ENCODE measurements around the gene ZFYVE28. TPM values are rescaled to one million over a fixed set of nuclear protein-coding genes. Genes with fewer than 3 reads are reported as not detected.
A peak's percentile ranks its signal among the peaks of the same experiment; 100 is the strongest.

Gene ZFYVE28
- total and polyA plus RNA-seq, 2 of the 8 experiments (the other 6 are each of a cell fraction or from before 2014, with no cell fraction given) = 1.7 to 4.9 TPM

DNA sequence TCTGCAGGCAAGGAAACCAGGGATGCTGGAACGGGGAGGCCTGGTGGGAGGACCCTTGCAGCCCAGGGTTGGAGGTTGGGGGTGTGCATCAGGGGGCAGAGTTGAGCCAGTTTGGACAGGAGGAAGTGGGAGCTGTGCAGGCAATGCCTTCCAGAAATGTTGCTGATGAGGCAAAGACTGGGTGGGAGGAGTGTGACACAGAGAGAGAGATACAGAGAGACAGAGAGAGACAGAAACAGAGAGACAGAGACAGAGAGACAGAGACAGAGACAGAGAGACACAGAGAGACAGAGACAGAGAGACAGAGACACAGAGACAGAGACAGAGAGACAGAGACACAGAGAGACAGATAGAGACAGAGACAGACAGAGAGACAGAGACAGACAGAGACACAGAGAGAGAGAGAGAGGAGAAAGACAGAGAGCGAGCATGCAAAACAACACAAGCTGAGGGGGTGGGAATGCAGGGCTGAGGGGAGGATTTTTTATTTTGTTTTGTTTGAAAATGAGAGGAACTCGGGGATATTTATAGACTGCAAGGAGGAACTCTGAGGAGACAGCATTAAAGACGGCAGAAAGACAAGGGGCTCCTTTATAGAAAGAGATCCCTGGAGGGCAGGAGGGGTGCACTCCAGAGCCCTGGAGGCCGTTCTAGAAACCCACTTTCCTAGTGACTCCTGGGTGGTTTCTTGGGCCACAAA lies 174.6 kb downstream of the ZFYVE28 start:
- no peak overlapping the region for H3K18ac ChIP-seq (ENCODE audit: extremely low read depth, low read length)
- H3K36me3 ChIP-seq (ENCODE audit: control insufficient read depth in 2 of 4, insufficient read depth in 4 of 4, low read length in 3 of 4) = peaks cover 0 to 2% (median 0%) of the 10 kb centered on the region in 4 experiments; a peak in 1 of 8 replicates
- no peak overlapping the region for H2AFZ ChIP-seq (ENCODE audit: low read length)
- no peak overlapping the region for H3K14ac ChIP-seq (ENCODE audit: insufficient read length)
- no peak overlapping the region for H2BK120ac ChIP-seq (replicated peaks; ENCODE audit: low read depth, low read length)
- no peak overlapping the region for H2BK20ac ChIP-seq (ENCODE audit: low read length)
- no peak overlapping the region for H3K4ac ChIP-seq (replicated peaks; ENCODE audit: insufficient read length, low read depth, low read length)
- TF ChIP-seq JUN (IDR thresholded peaks at IDR 0.05; ENCODE audit: low read depth, low read length) (no peak), RBBP5 (IDR thresholded peaks at IDR 0.05; ENCODE audit: borderline replicate concordance, low read depth, low read length) (no peak), RAD21 (IDR thresholded peaks at IDR 0.05 in 1 of 2, conservative IDR thresholded peaks at IDR 0.05 in 1 of 2; ENCODE audit: low read depth in 2 of 2, low read length in 2 of 2) (peak; percentile 15 to 47; a peak in 3 of 4 replicates), BRCA1 (IDR thresholded peaks at IDR 0.05; ENCODE audit: low read depth, low read length) (no peak)
- TF ChIP-seq, protein P1, sequence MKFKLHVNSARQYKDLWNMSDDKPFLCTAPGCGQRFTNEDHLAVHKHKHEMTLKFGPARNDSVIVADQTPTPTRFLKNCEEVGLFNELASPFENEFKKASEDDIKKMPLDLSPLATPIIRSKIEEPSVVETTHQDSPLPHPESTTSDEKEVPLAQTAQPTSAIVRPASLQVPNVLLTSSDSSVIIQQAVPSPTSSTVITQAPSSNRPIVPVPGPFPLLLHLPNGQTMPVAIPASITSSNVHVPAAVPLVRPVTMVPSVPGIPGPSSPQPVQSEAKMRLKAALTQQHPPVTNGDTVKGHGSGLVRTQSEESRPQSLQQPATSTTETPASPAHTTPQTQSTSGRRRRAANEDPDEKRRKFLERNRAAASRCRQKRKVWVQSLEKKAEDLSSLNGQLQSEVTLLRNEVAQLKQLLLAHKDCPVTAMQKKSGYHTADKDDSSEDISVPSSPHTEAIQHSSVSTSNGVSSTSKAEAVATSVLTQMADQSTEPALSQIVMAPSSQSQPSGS (IDR thresholded peaks at IDR 0.05; ENCODE audit: low read length) = no peak
- H3K9me3 ChIP-seq (ENCODE audit: insufficient read depth in 2 of 2, low read depth in 1 of 2, low read length in 1 of 2) = no peaks in the 10 kb centered on the region; a peak in 1 of 4 replicates
- H2BK5ac ChIP-seq (ENCODE audit: low read depth, low read length) = no peak overlapping the region
- WGBS, 2 experiments (ENCODE audit: extremely low coverage in 1 of 2, insufficient coverage in 1 of 2, insufficient read length in 1 of 2, insufficient replicate concordance in 2 of 2, low coverage in 1 of 2, low lambda C conversion rate in 2 of 2, missing lambda C conversion rate in 1 of 2) = 92% methylated on average over 5 of the region's 5 CpGs; no CpG with 5 or more reads in 1 of the 2 experiments
- H3K4me3 ChIP-seq (ENCODE audit: extremely low read depth in 1 of 4, insufficient read depth in 2 of 4, low read depth in 3 of 4, low read length in 4 of 4) = no peak overlapping the region
- no peaks in the 10 kb centered on the region for H3K23me2 ChIP-seq (ENCODE audit: low read depth, low read length)
- H2BK15ac ChIP-seq (ENCODE audit: low read length) = no peak overlapping the region
- H4K5ac ChIP-seq (ENCODE audit: insufficient read length, low read depth, low read length) = no peak overlapping the region
- POLR2A ChIA-PET (ENCODE audit: partially characterized antibody) = no interaction called here
- no peak overlapping the region for H3K27ac ChIP-seq (ENCODE audit: low read depth, low read length)
- H3K27me3 ChIP-seq (replicated peaks in 1 of 4; ENCODE audit: control insufficient read depth in 3 of 4, extremely low read depth in 1 of 4, insufficient read depth in 3 of 4, low read length in 3 of 4) = no peaks in the 10 kb centered on the region
- H3K4me2 ChIP-seq (ENCODE audit: insufficient read depth in 1 of 2, low read depth in 2 of 2, low read length in 2 of 2) = no peak overlapping the region
- peaks cover 0 to 27% of the 10 kb centered on the region in 2 experiments; a peak in 3 of 4 replicates for H3K79me2 ChIP-seq (ENCODE audit: control insufficient read depth in 1 of 2, insufficient read depth in 2 of 2, low read length in 2 of 2)
- H2BK12ac ChIP-seq (ENCODE audit: low read depth, low read length) = no peak overlapping the region
- FAIRE-seq (no peak), DNase-seq (ENCODE audit: low read depth in 1 of 2, low spot score in 2 of 2) (peak in 1 of 2 experiments; percentile 49)
- H3K79me1 ChIP-seq (ENCODE audit: low read depth, low read length) = no peaks in the 10 kb centered on the region; the same call in 1 of the 2 replicates
- no peak overlapping the region; the same call in 1 of the 2 replicates for H4K8ac ChIP-seq (ENCODE audit: extremely low read depth, insufficient read depth, low read length)
- H3K9ac ChIP-seq (replicated peaks in 1 of 4; ENCODE audit: extremely low read depth in 1 of 4, low read depth in 3 of 4, low read length in 3 of 4) = no peak overlapping the region
- H4K20me1 ChIP-seq (replicated peaks in 1 of 2; ENCODE audit: control insufficient read depth in 1 of 2, insufficient read depth in 2 of 2, low read length in 2 of 2) = peaks cover 0 to 2% of the 10 kb centered on the region in 2 experiments
- peaks cover 0 to 2% (median 0%) of the 10 kb centered on the region in 4 experiments; a peak in 1 of 7 replicates for H3K4me1 ChIP-seq (replicated peaks in 1 of 4; ENCODE audit: control insufficient read depth in 3 of 4, insufficient read depth in 4 of 4, low read length in 3 of 4)
- no peak overlapping the region for H3K23ac ChIP-seq (ENCODE audit: insufficient read length)
- H4K91ac ChIP-seq (replicated peaks; ENCODE audit: insufficient read length, low read length) = no peak overlapping the region
- H2AK5ac ChIP-seq (ENCODE audit: low read depth, low read length) = no peak overlapping the region
- CTCF ChIA-PET (ENCODE audit: partially characterized antibody) = interaction anchor here (0.6 to 2.5 kb wide), 4 partner anchors 14 to 692 kb away, joined by 3 to 7 read pairs (median 4); no protein-coding TSS in a partner anchor
- no peak overlapping the region for H3K56ac ChIP-seq (replicated peaks; ENCODE audit: insufficient read length, low read depth, low read length)

Data from H1 (cell line).